GM18868 (cell line): ENCODE results near the gene CAMK1.

Source experiments
- ATAC-seq: cut with Tn5 transposase; IDR thresholded peaks from one replicate; pipeline ENCODE4 v1.9.1; 2021; ENCODE audit warnings: mild to moderate bottlenecking, moderate library complexity; ENCODE audit not compliant: unreplicated experiment

Gene CAMK1

DNA sequence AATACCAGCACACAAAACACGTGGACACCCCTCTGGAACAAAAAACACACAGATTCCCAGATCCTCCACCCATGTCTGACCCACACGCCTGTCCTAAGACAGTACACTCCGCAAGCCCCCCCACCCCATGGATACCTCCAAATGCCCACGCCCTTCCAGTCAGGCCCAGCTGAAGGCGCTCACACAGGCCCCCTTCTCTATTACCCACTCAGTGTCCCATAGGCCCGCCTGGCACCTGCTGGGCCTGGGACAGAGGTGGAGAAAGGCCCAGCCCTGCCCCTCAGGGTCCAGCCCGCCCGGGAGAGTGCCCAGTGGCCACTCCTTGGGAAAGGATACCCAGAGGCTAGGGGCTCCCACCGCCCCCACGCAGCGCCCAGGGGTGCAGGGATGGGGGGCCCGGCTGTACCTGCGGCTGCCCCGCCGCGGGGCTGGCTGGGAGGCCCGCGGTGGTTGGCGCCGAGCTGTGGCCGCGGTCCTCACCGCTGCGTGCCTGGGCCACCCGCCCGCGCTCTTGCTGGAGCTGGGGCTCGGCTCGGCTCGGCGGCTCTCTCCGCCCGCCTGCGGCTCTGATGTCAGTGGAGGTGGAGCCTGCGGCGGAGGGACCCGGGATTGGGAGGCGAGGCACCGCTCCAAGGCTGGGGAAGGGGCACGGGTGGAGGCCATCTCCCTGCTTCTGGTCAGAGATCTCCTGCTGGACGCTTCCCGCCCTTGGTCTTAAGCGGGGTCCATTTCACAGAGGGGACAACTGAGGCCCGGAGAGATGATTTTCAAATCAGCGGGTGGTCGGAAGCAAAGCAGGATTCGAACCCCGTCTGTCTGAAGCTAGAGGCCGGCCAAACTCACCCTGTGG is at the start of gene CAMK1:
TSS of gene CAMK1 (minus strand) at position 522 of the 850 bp plus-strand sequence. CDS start 2,198 bp downstream, outside the sequence.
- ATAC-seq, result peak; percentile 92

DNA sequence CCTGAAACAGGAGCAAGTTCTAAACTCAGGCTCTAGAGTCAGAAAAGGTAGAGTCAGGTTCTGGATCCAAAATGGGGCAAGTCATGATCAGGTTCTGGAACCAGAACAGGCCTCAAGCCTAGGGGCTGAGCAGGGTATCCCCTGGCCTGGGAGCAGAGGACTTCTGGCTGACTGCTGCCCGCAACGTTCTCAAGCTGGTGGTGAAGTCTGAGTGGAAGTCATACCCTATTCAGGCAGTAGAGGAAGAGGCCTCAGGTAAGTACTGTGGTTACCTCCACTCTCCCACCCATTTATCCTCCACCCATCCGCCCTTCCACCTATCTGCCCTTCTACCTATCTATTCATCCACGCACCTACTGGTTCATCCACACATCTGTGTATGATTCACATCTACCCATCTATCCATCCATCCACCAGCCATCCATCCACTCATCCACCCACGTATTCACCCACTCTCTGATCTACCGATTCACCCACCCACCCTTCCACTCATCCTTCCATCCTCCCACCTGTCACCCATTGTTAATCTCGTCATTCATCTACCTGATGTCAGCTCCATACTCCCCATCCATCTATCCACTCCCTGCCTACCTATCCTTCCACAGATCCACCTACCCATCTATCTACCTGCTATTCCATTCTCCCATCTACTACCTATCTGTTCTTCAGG is 49.1 kb upstream of the CAMK1 start:
- no peak for ATAC-seq

DNA sequence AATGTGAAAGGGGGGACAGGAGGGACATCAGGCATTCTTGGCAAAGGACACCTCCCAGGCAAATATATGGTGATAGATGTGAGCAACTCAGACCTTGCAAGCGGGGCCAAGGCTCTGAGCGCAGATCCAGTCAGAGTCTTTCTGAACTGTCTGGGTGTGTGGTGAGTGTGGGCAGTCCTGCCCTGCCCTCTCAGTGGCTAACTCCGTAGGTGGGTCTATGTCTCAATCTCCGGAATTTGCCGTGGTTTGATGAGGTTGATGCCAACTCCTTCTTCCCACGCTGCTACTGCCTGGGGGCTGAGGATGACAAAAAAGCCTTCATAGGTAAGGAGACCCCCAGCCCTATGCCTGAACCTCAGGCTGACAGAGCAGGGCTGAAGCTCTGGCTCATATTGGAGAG is 47.7 kb upstream of the CAMK1 start:
- ATAC-seq, result no peak

DNA sequence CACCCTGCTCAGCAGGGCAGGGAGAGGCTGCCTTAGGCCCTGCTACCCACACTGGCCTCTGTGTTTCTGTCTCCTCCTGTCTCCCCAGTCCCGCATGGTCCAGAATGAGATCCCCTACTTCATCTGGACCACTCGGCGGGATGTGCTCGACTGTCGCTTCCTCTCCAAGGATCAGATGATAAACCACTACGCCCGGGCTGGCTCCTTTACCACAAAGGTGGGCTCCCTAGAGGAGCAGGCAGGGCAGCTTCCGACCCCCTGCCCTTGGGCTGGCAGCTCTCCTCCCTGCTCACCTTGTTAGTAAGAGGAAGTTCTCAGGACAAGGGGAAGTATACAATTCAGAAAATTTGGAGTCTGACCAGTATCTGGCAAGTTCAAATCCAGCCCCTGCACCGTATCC is 46.2 kb upstream of the CAMK1 start:
- no peak for ATAC-seq

DNA sequence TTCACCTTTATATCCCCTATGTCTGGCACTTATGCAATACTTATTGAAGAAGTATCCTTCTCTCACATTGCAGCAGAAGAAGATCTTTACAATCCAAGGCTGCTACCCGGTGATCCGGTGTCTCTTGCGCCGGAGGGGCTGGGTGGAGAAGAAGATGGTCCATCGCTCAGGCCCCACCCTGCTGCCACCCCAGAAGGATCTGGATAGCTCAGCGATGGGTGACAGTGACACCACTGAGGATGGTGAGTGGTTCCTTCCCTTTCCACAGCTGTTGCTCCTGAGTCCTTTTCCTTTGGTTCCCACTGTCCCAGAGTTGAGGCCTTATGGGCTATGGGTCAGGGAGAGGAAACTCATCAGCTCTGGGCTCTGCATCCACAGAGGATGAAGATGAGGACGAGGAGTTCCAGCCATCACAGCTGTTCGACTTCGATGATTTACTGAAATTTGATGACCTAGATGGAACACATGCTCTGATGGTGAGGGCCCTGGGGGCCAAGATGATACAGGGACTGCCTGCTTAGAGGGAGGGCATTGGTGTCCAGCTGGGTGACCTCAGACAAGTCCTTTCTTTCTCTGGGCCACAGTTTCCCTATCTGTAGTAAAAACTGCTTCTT is 43.2 kb upstream of the CAMK1 start:
- ATAC-seq, result no peak

DNA sequence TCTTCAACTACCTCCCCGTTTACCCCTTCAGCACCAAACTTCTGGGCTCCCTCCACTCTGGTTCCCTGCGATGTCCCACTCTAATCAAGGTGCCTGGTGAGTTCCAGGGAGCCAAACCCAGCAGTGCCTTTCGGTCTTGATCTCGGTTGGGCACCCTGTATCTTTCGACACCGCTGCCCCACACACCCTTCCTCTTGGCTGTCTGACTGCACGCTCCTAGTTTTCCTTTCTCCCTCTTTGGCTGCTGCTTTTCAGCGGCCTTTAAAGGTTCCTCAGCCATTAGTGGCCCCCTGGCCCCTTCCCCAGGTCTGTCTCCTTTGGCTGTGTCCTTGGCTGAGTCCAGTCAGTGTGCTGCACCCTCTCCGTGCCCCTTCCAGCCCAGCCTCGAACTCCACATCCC is 41.1 kb upstream of the CAMK1 start:
- ATAC-seq, result no peak

DNA sequence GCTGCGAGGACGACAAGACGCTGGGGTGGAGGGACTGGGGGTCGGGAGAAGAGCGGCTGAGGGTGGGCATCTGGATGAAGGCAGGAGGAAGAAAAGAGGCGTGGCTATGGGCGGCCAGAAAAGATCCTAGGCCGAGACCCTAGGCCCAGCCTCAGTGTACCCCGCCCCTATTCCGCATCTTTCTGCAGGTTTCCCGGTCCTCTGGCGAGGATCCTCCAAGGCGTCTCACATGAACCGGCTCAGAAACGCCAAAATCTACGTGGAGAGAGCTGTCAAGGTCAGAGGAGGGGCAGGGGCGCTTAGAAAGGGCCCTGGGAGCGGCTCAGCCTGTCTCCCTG is 40.7 kb upstream of the CAMK1 start:
- ATAC-seq, result no peak

DNA sequence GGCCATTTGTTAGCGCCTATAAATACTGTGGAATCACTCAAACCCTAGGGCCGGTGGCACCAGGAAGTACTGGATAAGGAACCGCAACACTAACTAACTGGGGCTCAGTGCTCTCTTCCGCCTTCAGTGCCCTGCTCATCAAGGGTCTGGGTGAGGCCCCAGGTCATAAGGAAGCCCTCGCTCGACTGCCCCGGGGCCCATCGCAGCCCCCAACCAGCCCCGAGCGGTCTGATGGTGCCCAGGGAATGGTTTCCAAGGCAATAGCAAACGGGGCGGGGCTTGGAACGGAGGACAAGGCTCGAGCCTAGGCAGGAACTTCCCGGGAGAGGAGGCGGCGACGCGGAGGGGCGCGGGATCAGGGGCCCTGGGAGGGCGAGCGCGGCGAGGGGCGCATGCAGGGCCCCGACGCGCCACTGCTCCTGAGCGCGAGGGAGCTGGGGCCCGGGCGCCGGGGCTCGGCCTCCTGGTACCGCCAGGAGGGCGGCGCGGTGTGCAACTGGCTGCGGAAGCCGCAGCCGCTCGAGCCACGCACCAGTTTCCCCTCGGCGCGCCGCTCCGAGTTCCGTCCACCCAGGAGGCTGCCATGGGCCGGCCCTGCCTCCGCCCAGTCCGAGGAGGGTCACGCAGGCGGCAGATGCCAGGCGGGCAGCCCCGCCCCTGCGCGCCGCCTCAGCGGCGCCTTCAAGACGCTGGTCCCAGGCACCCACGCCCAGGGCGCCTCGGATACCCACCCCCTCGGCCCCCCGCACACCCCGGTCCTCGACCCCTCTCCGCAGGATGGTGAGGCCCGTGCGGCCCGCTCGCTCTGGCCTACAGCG is 40.1 kb upstream of the CAMK1 start, which contains the start of gene TTLL3:
TSS of gene TTLL3 (plus strand) at position 648 of the 818 bp plus-strand sequence. CDS start 400 bp downstream, outside the sequence.
- ATAC-seq, result peak; percentile 43

DNA sequence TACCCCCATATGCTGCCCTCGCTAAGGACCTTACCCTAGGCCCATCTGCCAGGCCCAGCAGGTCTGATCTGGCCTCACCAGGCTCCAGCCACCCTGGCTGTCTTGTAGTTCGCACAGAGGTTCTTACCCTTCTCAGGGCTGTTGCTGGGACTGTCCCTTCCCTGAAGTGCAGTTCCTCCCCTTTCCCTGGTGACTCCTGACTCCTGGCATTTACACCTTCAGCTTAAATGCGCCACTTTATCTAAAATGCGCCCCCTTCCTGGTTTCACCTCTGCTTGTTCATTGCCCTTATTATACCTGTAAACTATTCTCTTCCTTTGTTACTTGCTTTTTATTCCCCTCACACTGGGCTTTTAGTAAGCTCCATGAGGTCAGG is 39.5 kb upstream of the CAMK1 start:
- peak; percentile 20 for ATAC-seq

DNA sequence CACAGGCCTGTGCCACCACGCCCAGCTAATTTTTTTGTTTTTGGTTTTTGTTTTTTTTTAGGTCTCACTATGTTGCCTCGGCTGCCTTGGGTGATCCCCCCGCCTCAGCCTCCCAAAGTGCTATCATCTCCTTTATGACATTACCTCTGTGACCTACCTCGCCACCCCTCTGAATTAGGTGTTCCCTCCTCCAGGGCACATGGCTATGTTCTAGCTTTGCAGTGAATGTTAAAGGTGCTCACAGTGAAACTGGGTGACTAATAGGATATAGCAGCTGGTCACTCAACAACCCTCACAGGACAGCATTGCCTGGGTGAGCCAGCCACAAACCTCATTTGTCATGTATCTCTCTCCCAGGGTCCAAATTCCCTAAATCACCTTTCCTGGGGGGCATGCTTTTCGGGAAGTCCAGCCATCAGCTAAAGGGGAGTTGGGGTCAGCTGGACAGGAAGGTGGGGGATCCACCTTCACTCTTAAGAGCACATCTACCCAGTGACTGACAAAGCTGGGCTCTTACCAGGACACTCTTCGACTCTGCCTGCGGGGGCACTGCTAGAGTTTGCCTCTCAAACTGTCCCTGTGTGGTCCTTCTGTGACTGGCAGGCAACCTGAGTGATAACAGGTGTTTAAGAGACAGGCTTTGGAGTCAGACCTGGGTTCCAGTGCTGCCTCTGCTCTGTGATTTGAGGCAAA is 38.7 kb upstream of the CAMK1 start:
- ATAC-seq, result peak; percentile 47

DNA sequence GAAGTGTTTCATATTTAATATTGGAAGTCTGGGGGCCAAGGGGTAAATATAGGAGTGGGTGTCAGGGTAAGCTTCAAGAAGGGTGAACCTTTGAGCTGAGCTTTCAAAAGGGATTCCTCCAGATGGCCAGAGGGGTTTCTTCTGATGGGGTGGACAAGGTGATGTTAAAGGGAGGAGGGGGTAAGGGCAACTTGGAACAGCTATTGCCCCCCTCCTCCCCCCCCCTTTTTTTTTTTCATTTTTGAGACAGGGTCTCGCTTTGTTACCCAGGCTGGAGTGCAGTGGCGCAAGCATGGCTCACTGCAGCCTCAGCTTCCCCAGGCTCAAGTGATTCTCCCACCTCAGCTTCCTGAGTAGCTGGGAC is 38.2 kb upstream of the CAMK1 start:
- no peak for ATAC-seq

DNA sequence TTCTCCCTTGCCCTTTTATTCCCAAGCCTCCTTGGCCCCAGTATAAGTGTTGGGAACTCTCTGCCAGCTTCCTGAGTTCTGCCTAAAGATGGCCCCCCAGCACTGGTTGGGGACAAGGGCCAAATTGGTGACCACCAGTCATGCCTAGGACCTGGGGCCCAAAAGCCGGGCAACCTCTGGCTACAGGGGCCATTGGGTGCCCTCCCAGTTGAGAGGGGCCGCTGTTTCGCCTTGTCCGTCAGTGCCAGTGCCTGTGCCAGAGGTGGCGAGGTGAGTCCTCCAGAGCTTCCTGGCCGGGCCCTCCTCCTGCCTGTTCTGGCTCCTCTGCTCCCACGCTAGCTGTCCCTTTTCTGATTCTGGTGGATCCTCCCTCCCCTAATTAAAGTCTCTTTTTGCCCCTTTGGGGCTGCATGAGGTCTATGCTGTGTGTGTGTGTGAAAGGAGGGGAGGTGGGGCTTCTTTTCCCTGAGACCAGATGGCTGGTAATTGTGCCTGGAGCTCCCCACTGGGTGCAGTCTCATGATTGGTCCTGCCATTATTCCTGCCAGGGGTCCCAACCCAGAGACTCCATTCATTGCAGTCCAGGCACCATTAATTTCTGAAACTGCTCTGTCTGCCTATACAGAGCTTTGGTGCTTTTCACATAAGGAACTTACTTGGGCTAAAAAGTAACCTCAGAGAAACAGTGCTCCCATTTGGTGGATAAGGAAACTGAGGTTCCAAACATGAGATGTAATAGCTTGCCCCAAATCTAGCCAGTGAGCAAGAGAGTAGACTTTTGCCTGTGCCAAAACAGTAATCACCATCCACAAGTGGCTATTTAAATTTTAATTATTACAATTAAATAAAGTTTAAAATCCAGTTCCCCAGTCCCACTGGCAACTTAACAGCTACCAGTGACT is 37.2 kb upstream of the CAMK1 start:
- ATAC-seq, result no peak

DNA sequence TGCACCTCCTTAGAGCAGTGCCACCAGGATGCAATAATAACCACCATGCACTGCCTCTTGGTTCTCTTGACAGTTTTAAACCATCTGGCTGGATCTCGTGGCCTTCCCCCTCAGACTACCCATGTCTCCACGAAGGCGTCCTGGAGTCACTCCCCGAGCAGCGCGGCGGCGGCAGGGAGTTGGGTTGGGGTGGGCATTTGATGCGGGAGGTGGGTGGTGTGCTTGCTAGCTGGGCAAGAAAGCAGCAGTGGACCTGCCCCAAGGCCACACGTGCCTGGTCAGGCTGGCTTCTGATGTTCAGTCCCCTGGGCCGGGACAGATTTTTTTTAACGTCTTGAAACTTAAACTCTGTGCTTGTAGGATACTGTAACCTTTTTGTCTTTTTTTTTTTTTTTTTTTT is 36.4 kb upstream of the CAMK1 start:
- no peak for ATAC-seq

DNA sequence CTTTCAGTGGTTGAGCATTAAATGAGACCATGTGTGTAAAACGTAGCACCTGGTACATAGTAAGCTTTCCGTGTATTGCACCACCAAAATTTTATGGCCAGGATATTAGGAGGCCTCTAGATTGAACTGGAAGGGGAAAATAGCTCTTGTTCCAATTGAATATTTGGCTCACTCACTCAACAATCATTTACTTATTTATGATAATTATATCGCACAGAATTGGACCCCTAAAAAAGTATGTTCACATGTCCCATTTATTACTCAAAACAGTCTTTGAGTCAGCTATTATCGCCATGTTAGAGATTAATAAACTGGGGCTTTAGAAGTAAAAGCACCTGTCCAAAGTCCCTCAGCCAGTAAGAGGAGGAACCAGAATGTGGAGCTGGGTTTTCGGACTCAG is 35.2 kb upstream of the CAMK1 start:
- ATAC-seq, result no peak

DNA sequence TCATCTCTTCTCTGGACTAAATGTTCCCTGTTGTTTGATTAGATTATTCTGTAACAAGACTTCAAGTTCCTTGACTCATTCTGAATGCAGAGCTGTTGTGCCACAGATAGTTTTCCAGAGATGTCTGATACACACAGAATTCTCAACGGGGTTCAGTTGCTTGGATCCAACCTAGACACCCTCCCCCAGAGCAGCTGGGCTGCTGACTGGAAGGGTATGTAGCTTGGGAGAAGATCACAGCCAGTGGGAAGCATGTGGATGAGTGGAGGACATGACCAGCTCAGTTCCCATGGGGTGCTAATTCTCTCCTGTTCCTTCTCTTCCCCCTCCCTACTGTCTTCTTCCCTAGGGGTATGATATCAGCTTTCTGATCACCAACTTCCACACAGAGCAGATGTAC is 33.7 kb upstream of the CAMK1 start:
- ATAC-seq, result no peak

DNA sequence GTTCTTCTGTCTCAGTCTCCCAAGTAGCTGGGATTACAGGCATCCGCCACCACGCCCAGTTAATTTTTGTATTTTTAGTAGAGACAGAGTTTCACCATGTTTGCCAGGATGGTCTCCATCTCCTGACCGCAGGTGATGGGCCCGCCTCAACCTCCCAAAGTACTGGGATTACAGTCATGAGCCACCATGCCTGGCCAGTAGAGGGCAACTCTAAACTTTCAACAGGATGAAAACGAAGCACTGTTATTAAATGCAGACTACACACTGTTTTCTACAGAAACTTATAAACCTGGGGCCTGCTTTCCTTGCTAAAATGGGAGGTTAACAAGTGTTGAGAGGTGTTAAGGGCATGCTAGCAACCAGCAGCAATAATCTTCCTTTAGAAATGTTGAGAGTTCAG is 30.8 kb upstream of the CAMK1 start:
- ATAC-seq, result no peak

DNA sequence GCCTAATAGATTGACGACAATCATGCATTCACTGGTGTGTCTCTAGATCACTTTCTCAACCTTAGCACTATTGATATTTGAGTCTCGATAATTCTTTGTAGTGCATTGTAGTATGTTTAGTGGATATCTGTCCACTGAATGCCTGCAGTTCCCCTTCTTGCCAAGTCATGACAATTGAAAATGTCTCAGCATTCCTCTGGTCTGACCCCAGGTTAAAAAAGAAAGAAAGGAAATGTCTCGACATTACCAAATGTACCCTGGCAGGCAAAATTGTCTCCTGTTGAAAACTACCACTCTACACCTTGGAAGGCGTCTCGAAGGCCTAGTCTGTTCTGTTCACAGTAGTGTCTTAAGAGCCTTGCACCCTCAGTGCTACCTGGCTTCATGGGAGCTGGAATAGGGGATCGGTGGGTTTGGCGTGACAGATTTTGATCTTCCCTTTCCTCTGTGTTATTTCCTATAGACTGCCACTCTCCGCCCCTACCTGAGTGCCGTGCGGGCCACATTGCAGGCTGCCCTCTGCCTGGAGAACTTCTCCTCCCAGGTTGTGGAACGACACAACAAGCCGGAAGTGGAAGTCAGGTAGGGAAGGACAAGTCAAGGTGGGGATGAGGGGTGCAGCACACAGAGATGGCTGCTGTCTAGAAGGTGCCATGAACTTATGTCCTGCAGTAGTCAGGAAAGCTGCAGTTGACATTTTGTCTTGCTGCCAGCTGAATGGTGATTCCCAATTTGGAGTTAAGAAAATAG is 27.6 kb upstream of the CAMK1 start:
- no peak for ATAC-seq

DNA sequence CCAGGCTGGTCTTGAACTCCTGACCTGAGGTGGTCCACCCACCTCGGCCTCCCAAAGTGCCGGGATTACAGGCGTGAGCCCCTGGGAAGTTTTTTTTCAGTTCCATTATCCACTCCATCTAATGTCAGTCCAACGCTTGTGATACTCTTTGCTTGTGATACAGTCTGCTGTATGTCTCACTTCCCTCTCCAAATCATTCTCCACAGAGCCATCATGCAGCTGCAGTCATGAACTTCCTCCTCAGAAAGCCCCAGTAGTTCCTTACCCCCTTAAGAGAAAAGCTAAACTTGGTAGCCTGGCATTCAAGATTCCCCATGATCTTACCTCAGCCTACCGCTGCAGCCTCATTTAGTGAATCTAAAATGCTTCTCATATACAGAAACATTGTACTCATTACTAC is 25.5 kb upstream of the CAMK1 start:
- ATAC-seq, result peak; percentile 35

DNA sequence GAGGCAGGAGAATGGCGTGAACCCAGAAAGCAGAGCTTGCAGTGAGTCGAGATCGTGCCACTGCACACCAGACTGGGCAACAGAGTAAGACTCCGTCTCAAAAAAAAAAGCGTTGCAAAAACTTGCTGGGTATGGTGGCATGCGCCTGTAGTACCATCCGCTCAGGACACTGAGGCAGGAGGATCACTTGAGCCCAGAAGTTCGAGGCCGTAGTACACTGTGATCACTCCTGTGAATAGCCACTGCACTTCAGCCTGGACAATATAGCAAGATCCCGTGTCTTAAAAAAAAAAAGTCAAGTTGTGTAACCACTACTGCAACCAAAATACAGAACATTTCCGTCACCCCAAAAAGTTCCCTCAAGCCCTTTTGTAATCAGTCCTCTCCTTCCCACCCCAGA is 24.7 kb upstream of the CAMK1 start:
- no peak for ATAC-seq
